K562 (cell line): ENCODE measurements around the gene DYNLT2.

Experiments used
- CREM ChIP-seq: IDR thresholded peaks from 2 replicates; pipeline ENCODE4 v1.6.1; 2014; ENCODE audit warnings: antibody characterized with exemption, low read depth
- MAFF ChIP-seq: IDR thresholded peaks from 2 replicates; pipeline ENCODE4 v1.6.1; 2012; ENCODE audit warnings: low read length, improper control_type of control experiment
- POLR2A ChIP-seq: fragments of 450-650 bp; conservative IDR thresholded peaks from 2 replicates; pipeline ENCODE4 v1.6.1; 2016
- SP2 ChIP-seq: IDR thresholded peaks from 2 replicates; pipeline ENCODE4 v1.6.1; 2011; ENCODE audit warnings: mild to moderate bottlenecking, low read depth, low read length, moderate library complexity; ENCODE audit not compliant: poor library complexity, severe bottlenecking; ENCODE audit errors: extremely low read depth
- ZBTB34 ChIP-seq: fragments of 250-450 bp; sonication (Bioruptor Pico); IDR thresholded peaks from 2 replicates; pipeline ENCODE4 v1.8.0; 2021; ENCODE audit warnings: mild to moderate bottlenecking, moderate library complexity
- ZNF408 ChIP-seq: fragments of 250-450 bp; sonication (Bioruptor Pico); IDR thresholded peaks from 2 replicates; pipeline ENCODE4 v1.4.0; 2020; ENCODE audit warnings: low read depth, mild to moderate bottlenecking, moderate library complexity

GRCh38 chr6:169780571-169781091 lies 29.3 kb upstream of the DYNLT2 start:
- no peak for TF ChIP-seq ZBTB34 (CRISPR knock-in tag)
- no peak for TF ChIP-seq ZNF408
- TF ChIP-seq CREM: no peak
- TF ChIP-seq POLR2A: no peak
- TF ChIP-seq MAFF: no peak
- TF ChIP-seq SP2: no peak
